Gastroesophageal sphincter (tissue), 4 donors: Measurements from ENCODE around the gene ST3GAL6. TPM values are rescaled to one million over a fixed set of nuclear protein-coding genes. Genes with fewer than 3 reads are reported as not detected.

Source experiments
- ATAC-seq: fragments of 150-250 bp; one replicate; pipeline ENCODE4 v1.9.1; 2016; ENCODE audit warnings: mild to moderate bottlenecking, moderate library complexity
- H3K27ac ChIP-seq, 4 donors: fragments of 200-600 bp; sonication (generic) in 3 of 4; 1 replicate in 3 of 4; 2 replicates in 1 of 4; pipeline ENCODE4 v1.5.1; 2016 to 2019
- H3K27me3 ChIP-seq: fragments of 200-600 bp; sonication (generic); one replicate; pipeline ENCODE4 v1.5.1; 2019
- H3K36me3 ChIP-seq, 2 donors: fragments of 200-600 bp; sonication (generic); one replicate each; pipeline ENCODE4 v1.5.1; 2019; ENCODE audit warnings: control low read depth in 1 of 2
- H3K4me1 ChIP-seq, 3 donors: fragments of 200-600 bp; sonication (generic); 1 replicate in 2 of 3; 2 replicates in 1 of 3; pipeline ENCODE4 v1.5.1; 2016 to 2019; ENCODE audit warnings: control low read depth in 2 of 3
- H3K4me3 ChIP-seq, 2 donors: fragments of 200-600 bp; sonication (generic); one replicate each; pipeline ENCODE4 v1.5.1; 2019; ENCODE audit warnings: mild to moderate bottlenecking in 1 of 2, moderate library complexity in 1 of 2
- H3K9me3 ChIP-seq, 3 donors: fragments of 200-600 bp; sonication (generic); one replicate each; pipeline ENCODE4 v1.5.1; 2017 to 2019; ENCODE audit warnings: control low read depth in 2 of 3
- CTCF ChIP-seq, 4 experiments: fragments of 200-600 bp in 2 of 4; fragments of 450-650 bp in 2 of 4; sonication (generic) in 1 of 4; IDR thresholded peaks; one replicate each; pipeline ENCODE4 v1.5.1; 2017 to 2019; ENCODE audit warnings: antibody characterized with exemption in 4 of 4, mild to moderate bottlenecking in 2 of 4, moderate library complexity in 2 of 4
- EP300 ChIP-seq: sonication (generic); formaldehyde crosslinking; IDR thresholded peaks from one replicate; pipeline ENCODE4 v1.6.1; 2017; ENCODE audit warnings: antibody characterized with exemption, mild to moderate bottlenecking
- POLR2A ChIP-seq, 2 donors: fragments of 450-650 bp; IDR thresholded peaks; one replicate each; pipeline ENCODE4 v1.6.1; 2017; ENCODE audit warnings: antibody characterized with exemption in 2 of 2, mild to moderate bottlenecking in 2 of 2, moderate library complexity in 1 of 2
- POLR2AphosphoS5 ChIP-seq: sonication (generic); formaldehyde crosslinking; IDR thresholded peaks from one replicate; pipeline ENCODE4 v1.6.1; 2017; ENCODE audit warnings: antibody characterized with exemption
- WGBS, 2 donors: methylation state at CpG; one replicate each; pipeline ENCODE4 v1.1.5; 2018; ENCODE audit warnings: low coverage in 1 of 2; 5-methylcytosine and 5-hydroxymethylcytosine counted together
- total RNA-seq, 4 donors: library from RNA; depleted of rRNA; stranded (reverse); fragments of >200 nt; gene quantifications; one replicate each; pipeline ENCODE4 v1.1.0, GENCODE V29; 2016

Gene ST3GAL6
- total RNA-seq, 4 donors from 2014 or later: 4.4 to 21.2 (median 7.4) TPM

GRCh38 chr3:98730338-98730737 lies 32.8 kb upstream of the ST3GAL6 start:
- TF ChIP-seq EP300 (no peak), POLR2AphosphoS5 (no peak), CTCF (IDR thresholded peaks at IDR 0.05) (no peak), POLR2A (IDR thresholded peaks at IDR 0.05) (no peak)
- no peaks in the 10 kb centered on the region for H3K27me3 ChIP-seq
- 60% methylated on average over 1 of the region's 1 CpG; no CpG with 5 or more reads in 1 of the 2 donors for WGBS, 2 donors
- H3K9me3 ChIP-seq: no peaks in the 10 kb centered on the region
- H3K4me1 ChIP-seq: peaks cover 0 to 30% (median 0%) of the 10 kb centered on the region in 3 donors
- no peak overlapping the region for H3K4me3 ChIP-seq
- no peaks in the 10 kb centered on the region for H3K36me3 ChIP-seq
- H3K27ac ChIP-seq: no peak overlapping the region
- ATAC-seq: no peak

GRCh38 chr3:98730886-98731537 lies 32.1 kb upstream of the ST3GAL6 start:
- TF ChIP-seq CTCF (IDR thresholded peaks at IDR 0.05): no peak
- TF ChIP-seq POLR2AphosphoS5: no peak
- no peak for TF ChIP-seq POLR2A (IDR thresholded peaks at IDR 0.05)
- TF ChIP-seq EP300: no peak
- H3K4me3 ChIP-seq: no peak overlapping the region
- ATAC-seq: no peak
- H3K4me1 ChIP-seq: peaks cover 0 to 36% (median 0%) of the 10 kb centered on the region in 3 donors
- no peak overlapping the region for H3K27ac ChIP-seq
- WGBS, 2 donors: 92 to 94% methylated on average over 7 to 18 of the region's 19 CpGs
- no peaks in the 10 kb centered on the region for H3K9me3 ChIP-seq
- no peaks in the 10 kb centered on the region for H3K36me3 ChIP-seq
- H3K27me3 ChIP-seq: no peaks in the 10 kb centered on the region

- no peaks in the 10 kb centered on the region for H3K9me3 ChIP-seq
- peaks cover 0 to 36% (median 0%) of the 10 kb centered on the region in 3 donors for H3K4me1 ChIP-seq
- no peak for TF ChIP-seq CTCF (IDR thresholded peaks at IDR 0.05)
- ATAC-seq: peak; percentile 44
- H3K4me3 ChIP-seq: peak overlapping the region; percentile 46 to 83
- H3K27ac ChIP-seq: peak overlapping the region in 3 of 4 donors; percentile 68 to 82 (median 74)
- no peaks in the 10 kb centered on the region for H3K27me3 ChIP-seq
- no peaks in the 10 kb centered on the region for H3K36me3 ChIP-seq
- WGBS, 2 donors: 1 to 6% methylated on average over 9 to 11 of the region's 12 CpGs
Observed at GRCh38 chr3:98731720-98732285, 31.3 kb upstream of the ST3GAL6 start.

GRCh38 chr3:98732286-98733052 lies 30.7 kb upstream of the ST3GAL6 start:
- WGBS, 2 donors: no CpG with 5 or more reads among the region's 77 CpGs
- Histone ChIP-seq H3K9me3 (no peaks in the 10 kb centered on the region), H3K4me1 (peaks cover 0 to 36% (median 0%) of the 10 kb centered on the region in 3 donors), H3K27ac (peak overlapping the region in 3 of 4 donors; percentile 68 to 82 (median 74)), H3K27me3 (no peaks in the 10 kb centered on the region), H3K4me3 (peak overlapping the region; percentile 46 to 83), H3K36me3 (no peaks in the 10 kb centered on the region)
- ATAC-seq: peak; percentile 69
- peak in 1 of 2 donors; percentile 25 for TF ChIP-seq POLR2A (IDR thresholded peaks at IDR 0.05)
- TF ChIP-seq EP300: no peak

- WGBS, 2 donors: 0% methylated on average over 9 to 30 of the region's 44 CpGs
- H3K4me1 ChIP-seq: peaks cover 0 to 36% (median 0%) of the 10 kb centered on the region in 3 donors
- no peaks in the 10 kb centered on the region for H3K27me3 ChIP-seq
- H3K27ac ChIP-seq: peak overlapping the region in 3 of 4 donors; percentile 68 to 82 (median 74)
- H3K9me3 ChIP-seq: no peaks in the 10 kb centered on the region
- H3K4me3 ChIP-seq: peak overlapping the region; percentile 46 to 83
- ATAC-seq: peak; percentile 49
- TF ChIP-seq CTCF (IDR thresholded peaks at IDR 0.05) (no peak), POLR2A (IDR thresholded peaks at IDR 0.05) (no peak), EP300 (no peak), POLR2AphosphoS5 (no peak)
- H3K36me3 ChIP-seq: no peaks in the 10 kb centered on the region
Observed at GRCh38 chr3:98733053-98733811, 29.9 kb upstream of the ST3GAL6 start.
